ENCODE measurements around the gene TMEM266.

The TMEM266 gene

DNA sequence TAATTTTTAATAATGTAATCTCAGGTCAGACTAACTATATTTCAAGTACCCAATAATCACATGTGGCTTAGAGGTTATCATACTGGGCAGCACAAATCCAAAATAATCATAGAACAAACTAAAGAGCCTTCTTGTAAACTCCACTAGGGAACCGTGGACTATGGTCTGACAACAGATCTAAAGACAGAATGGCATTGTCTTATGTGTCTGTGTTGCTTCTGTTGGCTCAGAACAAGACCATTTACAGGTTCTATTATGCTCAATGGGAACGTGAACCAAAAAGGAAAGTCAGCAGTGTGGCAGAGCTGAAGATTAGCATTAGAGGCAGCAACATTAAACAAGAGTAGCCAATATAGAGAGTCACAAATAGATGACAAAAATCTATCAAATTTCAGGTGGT lies 176.6 kb downstream of the TMEM266 start:
- no peak for DNase-seq (ENCODE audit: low spot score)
- H3K4me3 ChIP-seq: no peak overlapping the region
- TF ChIP-seq, protein P1, sequence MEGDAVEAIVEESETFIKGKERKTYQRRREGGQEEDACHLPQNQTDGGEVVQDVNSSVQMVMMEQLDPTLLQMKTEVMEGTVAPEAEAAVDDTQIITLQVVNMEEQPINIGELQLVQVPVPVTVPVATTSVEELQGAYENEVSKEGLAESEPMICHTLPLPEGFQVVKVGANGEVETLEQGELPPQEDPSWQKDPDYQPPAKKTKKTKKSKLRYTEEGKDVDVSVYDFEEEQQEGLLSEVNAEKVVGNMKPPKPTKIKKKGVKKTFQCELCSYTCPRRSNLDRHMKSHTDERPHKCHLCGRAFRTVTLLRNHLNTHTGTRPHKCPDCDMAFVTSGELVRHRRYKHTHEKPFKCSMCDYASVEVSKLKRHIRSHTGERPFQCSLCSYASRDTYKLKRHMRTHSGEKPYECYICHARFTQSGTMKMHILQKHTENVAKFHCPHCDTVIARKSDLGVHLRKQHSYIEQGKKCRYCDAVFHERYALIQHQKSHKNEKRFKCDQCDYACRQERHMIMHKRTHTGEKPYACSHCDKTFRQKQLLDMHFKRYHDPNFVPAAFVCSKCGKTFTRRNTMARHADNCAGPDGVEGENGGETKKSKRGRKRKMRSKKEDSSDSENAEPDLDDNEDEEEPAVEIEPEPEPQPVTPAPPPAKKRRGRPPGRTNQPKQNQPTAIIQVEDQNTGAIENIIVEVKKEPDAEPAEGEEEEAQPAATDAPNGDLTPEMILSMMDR (IDR thresholded peaks at IDR 0.05): no peak
- no peak overlapping the region for H3K27ac ChIP-seq

DNA sequence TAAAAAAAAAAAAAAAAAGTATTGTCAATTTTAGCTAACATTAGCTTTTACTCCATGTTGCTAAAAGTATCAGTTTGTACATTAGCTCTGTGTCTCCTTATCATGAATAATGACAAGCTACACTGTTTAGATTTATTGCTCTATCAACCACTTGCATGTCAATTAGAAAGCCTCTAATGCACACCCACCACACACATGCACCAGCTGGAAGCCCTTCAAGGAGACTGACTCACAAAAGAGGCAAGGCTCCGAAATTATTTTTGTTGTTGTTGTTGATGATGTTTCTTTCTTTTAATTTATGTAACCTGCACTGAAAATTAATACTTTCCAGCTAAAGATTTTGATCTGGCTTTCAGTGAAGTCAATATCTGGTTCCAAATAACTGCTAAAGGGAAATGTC lies 180.0 kb downstream of the TMEM266 start:
- no peak for DNase-seq (ENCODE audit: low spot score)
- H3K27ac ChIP-seq: no peak overlapping the region
- no peak overlapping the region for H3K4me3 ChIP-seq
- TF ChIP-seq, protein P1 (IDR thresholded peaks at IDR 0.05): no peak

DNA sequence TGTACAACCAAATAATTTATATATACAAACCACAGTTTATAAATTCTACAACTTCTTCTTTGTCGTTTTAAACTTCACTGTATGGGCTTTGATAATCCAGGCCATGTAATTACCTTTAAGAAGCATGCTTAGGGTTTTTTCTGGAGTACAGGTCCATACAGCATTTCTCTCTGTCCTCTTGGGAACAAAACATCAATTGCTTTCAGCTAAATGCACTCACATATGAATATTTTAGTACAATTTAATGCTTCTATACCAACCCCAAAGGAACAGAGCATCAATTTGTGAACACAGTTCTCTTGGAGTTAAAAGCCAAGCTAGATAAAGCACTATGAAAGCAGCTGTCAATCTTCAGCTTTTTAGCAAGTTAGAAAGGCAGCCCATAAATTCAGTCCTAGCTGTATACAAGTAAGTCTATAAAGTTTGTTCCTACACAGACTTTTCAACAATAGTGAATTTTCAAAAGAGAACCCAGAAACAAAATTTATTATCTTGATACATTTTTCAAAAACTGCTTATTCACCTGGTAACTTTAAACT lies 185.4 kb downstream of the TMEM266 start:
- Histone ChIP-seq H3K4me3 (no peak overlapping the region), H3K27ac (no peak overlapping the region)
- no peak for DNase-seq (ENCODE audit: low spot score)
- TF ChIP-seq, protein P1 (IDR thresholded peaks at IDR 0.05): no peak

DNA sequence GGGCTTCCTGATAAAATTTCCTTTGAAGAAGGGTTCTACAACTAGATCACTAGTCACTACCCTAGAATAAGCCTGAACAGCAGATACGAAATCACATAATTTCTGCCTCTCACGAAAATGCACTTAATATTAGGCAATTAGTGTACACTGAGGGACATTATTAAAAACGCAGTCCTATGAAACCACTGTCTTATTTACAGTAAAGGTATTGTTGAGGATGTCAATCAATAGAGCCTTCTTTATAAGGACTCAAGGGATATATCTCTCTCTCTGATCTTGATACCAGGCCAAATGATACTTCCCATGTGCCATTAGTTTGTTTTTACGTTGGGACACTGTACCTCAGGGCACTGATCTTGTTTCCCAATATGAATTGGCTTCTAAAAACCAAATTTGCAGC lies 191.9 kb downstream of the TMEM266 start:
- TF ChIP-seq, protein P1 (IDR thresholded peaks at IDR 0.05): no peak
- H3K4me3 ChIP-seq: no peak overlapping the region
- no peak overlapping the region for H3K27ac ChIP-seq
- no peak for DNase-seq (ENCODE audit: low spot score)

DNA sequence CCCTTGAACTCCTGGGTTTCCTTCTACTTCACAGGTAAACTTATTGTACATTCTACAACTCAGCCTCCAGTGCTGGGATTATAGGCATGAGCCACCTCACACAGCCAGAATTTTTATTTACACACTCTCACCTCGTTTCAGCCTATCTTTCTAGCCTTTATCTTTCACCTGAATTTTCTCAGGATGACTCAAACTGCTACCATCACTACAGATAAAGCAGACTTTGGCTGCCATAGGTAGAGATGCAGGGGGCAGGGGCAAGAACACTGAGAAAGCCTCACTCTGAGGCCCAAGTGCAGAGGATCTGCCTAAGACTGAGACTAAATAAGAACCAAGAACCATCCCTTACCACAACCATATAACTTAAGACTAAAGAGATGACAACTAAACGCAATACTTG lies 192.5 kb downstream of the TMEM266 start:
- TF ChIP-seq, protein P1 (IDR thresholded peaks at IDR 0.05): no peak
- H3K27ac ChIP-seq: no peak overlapping the region
- no peak overlapping the region for H3K4me3 ChIP-seq
- no peak for DNase-seq (ENCODE audit: low spot score)

DNA sequence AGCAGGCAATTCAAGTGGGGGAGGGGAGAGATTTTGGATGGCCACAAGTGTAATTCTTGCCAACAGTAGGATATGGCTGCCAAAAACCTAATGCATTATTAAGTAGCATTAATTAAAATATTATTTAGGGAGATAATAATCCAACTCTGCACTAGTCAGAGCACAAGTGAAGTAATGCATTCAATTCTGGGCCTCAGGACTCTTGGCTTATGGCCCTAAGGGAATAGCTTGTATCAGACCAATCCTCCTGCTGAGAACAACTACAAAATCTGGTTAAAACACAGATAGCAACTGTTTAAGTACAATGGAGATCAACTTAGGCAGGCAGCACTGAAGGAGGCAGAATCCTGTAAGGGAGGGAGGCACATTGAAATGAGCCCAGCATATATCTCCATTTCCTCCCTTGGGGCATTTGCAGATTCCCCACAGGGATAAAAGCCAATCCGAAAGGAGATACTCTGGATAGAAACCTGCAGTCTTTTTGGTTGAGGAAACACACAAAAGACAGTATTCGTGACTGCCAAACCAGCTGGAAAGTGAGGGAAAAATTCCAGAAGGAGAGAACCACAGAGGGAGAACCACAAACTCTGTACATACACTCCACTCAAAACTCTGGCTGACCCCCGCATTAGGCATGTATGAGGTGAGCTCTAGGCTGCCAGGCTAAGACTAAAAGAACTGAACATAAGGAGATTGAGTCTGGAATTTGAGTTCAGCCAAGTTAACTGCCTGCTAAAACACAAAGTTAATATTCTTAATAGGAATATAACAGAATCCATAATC lies 194.1 kb downstream of the TMEM266 start:
- Histone ChIP-seq H3K4me3 (no peak overlapping the region), H3K27ac (no peak overlapping the region)
- DNase-seq (ENCODE audit: low spot score): no peak
- TF ChIP-seq, protein P1 (IDR thresholded peaks at IDR 0.05): no peak
